Sigmoid colon (tissue), 7 donors: ENCODE results near the gene CCDC148. TPM values are rescaled to one million over a fixed set of nuclear protein-coding genes. Genes with fewer than 3 reads are reported as not detected.

ENCODE experiments used
- DNase-seq: peaks from one replicate; pipeline ENCODE4 v3.0.0-alpha.2; 2019
- H3K27ac ChIP-seq, 4 donors: fragments of 200-600 bp; sonication (generic); one replicate each; pipeline ENCODE4 v1.5.1; 2016 to 2019; ENCODE audit warnings: mild to moderate bottlenecking in 1 of 4
- H3K27me3 ChIP-seq, 3 donors: fragments of 200-600 bp; sonication (generic); one replicate each; pipeline ENCODE4 v1.5.1; 2019; ENCODE audit warnings: mild to moderate bottlenecking in 1 of 3
- H3K36me3 ChIP-seq, 4 donors: fragments of 200-600 bp; sonication (generic); one replicate each; pipeline ENCODE4 v1.5.1; 2016 to 2019
- H3K4me1 ChIP-seq, 4 donors: fragments of 200-600 bp; sonication (generic); one replicate each; pipeline ENCODE4 v1.5.1; 2017 to 2019
- H3K4me3 ChIP-seq, 4 donors: fragments of 200-600 bp; sonication (generic); one replicate each; pipeline ENCODE4 v1.5.1; 2017 to 2019; ENCODE audit warnings: mild to moderate bottlenecking in 2 of 4, moderate library complexity in 1 of 4
- H3K9me3 ChIP-seq, 4 donors: fragments of 200-600 bp in 3 of 4; sonication (generic) in 3 of 4; one replicate each; pipeline versions ENCODE4 v1.5.1 to v1.6.1; 2013 to 2019
- EP300 ChIP-seq, 4 donors: sonication (generic); formaldehyde crosslinking; IDR thresholded peaks; one replicate each; pipeline ENCODE4 v1.6.1; 2017; ENCODE audit warnings: antibody characterized with exemption in 4 of 4
- POLR2A ChIP-seq, 2 donors: fragments of 450-650 bp; IDR thresholded peaks; one replicate each; pipeline ENCODE4 v1.6.1; 2016; ENCODE audit warnings: antibody characterized with exemption in 2 of 2, mild to moderate bottlenecking in 2 of 2, moderate library complexity in 2 of 2
- POLR2AphosphoS5 ChIP-seq, 4 donors: sonication (generic); formaldehyde crosslinking; IDR thresholded peaks; one replicate each; pipeline ENCODE4 v1.6.1; 2017; ENCODE audit warnings: antibody characterized with exemption in 4 of 4
- WGBS, 2 donors: extraction: QIAGEN DNeasy Blood & Tissue Kit; methylation state at CpG; one replicate each; pipeline ENCODE4 v1.1.7; 2013; 5-methylcytosine and 5-hydroxymethylcytosine counted together
- intact Hi-C: fragments of 100-400 bp; cut with DNase I; formaldehyde crosslinking; loops from one replicate; pipeline ENCODE4 v1.15.1; 2023
- polyA plus RNA-seq, 3 donors: library from polyadenylated mRNA; stranded (reverse); fragments of 200-250 nt; gene quantifications; one replicate each; pipeline ENCODE4 v1.2.3, GENCODE V29; 2013
- total RNA-seq, 4 donors: library from RNA; depleted of rRNA; stranded (reverse); fragments of >200 nt; gene quantifications; one replicate each; pipeline ENCODE4 v1.1.0, GENCODE V29; 2016
- TF ChIP-seq, protein P1 (sequence below), 4 experiments: fragments of 450-650 bp in 3 of 4; fragments of 200-600 bp in 1 of 4; IDR thresholded peaks; one replicate each; pipeline ENCODE4 v1.5.1; 2016 to 2019; ENCODE audit warnings: antibody characterized with exemption in 4 of 4, mild to moderate bottlenecking in 3 of 4, moderate library complexity in 2 of 4
- donor health status: healthy with polysubstance abuse.
- donor health status: Bipolar disorder and iron deficiency.
- donor health status: healthy.

Gene CCDC148
- total and polyA plus RNA-seq, 7 donors: 0.23 to 0.83 (median 0.36) TPM; not detected in 4

DNA sequence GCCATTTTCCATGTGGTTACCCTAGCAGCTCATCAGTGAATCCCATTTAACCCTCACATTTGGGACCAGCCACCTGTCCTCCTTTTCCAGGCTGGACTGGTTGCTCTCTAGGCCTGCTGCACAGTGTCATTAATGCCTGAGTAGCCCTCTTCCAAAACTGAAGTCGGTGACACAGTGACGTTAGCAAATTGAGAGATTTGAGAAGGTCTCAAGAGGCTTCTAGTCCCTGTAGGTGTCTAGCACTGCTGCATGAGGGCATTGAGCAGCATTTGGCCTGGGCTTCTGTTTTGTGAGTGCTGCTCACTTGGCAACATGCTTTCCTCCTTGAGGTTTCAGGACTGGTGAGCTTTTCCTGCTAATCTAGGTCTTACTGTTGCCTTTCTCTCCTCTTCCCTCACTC, 36.9 kb upstream of the CCDC148 start:
- H3K36me3 ChIP-seq: no peaks in the 10 kb centered on the region
- H3K4me1 ChIP-seq: peaks cover 0 to 11% (median under 1%) of the 10 kb centered on the region in 4 donors
- no peaks in the 10 kb centered on the region for H3K27me3 ChIP-seq
- no peak for TF ChIP-seq EP300 (IDR thresholded peaks at IDR 0.05)
- TF ChIP-seq, protein P1, sequence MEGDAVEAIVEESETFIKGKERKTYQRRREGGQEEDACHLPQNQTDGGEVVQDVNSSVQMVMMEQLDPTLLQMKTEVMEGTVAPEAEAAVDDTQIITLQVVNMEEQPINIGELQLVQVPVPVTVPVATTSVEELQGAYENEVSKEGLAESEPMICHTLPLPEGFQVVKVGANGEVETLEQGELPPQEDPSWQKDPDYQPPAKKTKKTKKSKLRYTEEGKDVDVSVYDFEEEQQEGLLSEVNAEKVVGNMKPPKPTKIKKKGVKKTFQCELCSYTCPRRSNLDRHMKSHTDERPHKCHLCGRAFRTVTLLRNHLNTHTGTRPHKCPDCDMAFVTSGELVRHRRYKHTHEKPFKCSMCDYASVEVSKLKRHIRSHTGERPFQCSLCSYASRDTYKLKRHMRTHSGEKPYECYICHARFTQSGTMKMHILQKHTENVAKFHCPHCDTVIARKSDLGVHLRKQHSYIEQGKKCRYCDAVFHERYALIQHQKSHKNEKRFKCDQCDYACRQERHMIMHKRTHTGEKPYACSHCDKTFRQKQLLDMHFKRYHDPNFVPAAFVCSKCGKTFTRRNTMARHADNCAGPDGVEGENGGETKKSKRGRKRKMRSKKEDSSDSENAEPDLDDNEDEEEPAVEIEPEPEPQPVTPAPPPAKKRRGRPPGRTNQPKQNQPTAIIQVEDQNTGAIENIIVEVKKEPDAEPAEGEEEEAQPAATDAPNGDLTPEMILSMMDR (IDR thresholded peaks at IDR 0.05): no peak
- no peak for TF ChIP-seq POLR2A (IDR thresholded peaks at IDR 0.05)
- no peak for TF ChIP-seq POLR2AphosphoS5 (IDR thresholded peaks at IDR 0.05)
- no peak for DNase-seq
- no peak overlapping the region for H3K4me3 ChIP-seq
- peak overlapping the region in 1 of 4 donors; percentile 40 for H3K27ac ChIP-seq
- H3K9me3 ChIP-seq: no peaks in the 10 kb centered on the region
- intact Hi-C loops: no loop called here
- WGBS, 2 donors: 74 to 93% methylated on average over 2 of the region's 2 CpGs

DNA sequence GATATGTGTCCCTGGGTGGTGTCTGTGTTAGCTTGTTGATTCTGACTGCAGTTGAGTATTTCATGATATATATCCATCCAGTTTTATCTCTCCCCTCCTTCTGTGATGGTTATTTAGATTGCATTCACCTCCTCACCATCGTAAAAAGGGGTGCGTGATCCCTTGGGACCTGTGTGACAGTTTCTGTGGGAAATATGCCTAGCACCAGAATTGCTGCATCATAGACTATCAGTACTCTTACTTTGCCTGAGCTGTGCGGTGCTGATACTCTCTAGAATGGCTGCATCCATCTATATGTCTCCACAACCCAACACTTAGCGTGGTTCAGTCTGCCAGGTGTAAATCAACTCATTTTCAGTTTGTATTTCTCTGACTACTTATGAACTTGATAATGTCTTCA, 34.5 kb upstream of the CCDC148 start:
- WGBS, 2 donors: 85 to 94% methylated on average over 4 of the region's 4 CpGs
- no peaks in the 10 kb centered on the region for H3K9me3 ChIP-seq
- no peak overlapping the region for H3K27ac ChIP-seq
- TF ChIP-seq, protein P1 (IDR thresholded peaks at IDR 0.05): no peak
- TF ChIP-seq POLR2A (IDR thresholded peaks at IDR 0.05): no peak
- no peak for TF ChIP-seq POLR2AphosphoS5 (IDR thresholded peaks at IDR 0.05)
- DNase-seq: no peak
- H3K27me3 ChIP-seq: no peaks in the 10 kb centered on the region
- no peak overlapping the region for H3K4me3 ChIP-seq
- peaks cover 0 to 23% (median 21%) of the 10 kb centered on the region in 4 donors for H3K4me1 ChIP-seq
- intact Hi-C loops: no loop called here
- no peaks in the 10 kb centered on the region for H3K36me3 ChIP-seq

DNA sequence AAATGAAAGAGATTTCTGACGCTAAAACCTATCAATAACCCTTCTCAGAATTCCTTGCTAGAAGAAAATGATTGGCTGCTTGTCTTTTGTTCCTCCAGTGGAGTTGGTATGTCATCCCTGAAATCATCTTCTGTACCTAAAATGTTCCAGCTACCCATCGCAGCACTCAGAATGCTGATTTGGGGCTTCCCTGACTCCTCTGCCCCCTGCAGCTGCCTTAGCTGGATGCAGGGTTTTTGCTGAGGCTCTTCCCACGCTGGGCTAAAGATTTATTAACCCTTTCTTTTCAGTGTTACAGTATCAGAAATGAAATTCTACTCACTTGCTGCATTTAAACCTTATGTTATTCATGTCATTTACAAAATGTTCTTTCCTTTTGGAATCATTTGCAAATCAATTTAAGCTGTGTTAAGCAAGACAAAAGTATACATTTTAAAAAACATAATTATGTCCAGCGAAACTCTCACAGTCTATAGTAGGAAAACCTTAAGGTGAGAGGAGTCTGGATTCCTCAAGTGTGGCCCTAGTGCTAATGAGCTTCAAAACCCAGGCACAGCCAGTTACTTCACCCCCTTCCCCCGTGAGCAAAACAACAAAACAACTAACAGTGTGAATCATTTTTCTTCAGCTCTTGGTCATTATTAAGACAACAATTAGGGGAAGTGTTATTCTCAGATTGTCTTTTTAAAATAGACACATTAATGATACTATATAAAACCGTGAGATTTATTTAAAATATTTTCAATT, 33.0 kb upstream of the CCDC148 start:
- peaks cover 0 to 26% (median 21%) of the 10 kb centered on the region in 4 donors for H3K4me1 ChIP-seq
- DNase-seq: no peak
- H3K36me3 ChIP-seq: no peaks in the 10 kb centered on the region
- H3K4me3 ChIP-seq: no peak overlapping the region
- H3K27ac ChIP-seq: peak overlapping the region in 1 of 4 donors; percentile 57
- TF ChIP-seq POLR2AphosphoS5 (IDR thresholded peaks at IDR 0.05) (no peak), POLR2A (IDR thresholded peaks at IDR 0.05) (no peak), EP300 (IDR thresholded peaks at IDR 0.05) (no peak)
- TF ChIP-seq, protein P1 (IDR thresholded peaks at IDR 0.05): no peak
- intact Hi-C loops: no loop called here
- H3K27me3 ChIP-seq: no peaks in the 10 kb centered on the region
- H3K9me3 ChIP-seq: no peaks in the 10 kb centered on the region
- 73 to 78% methylated on average over 6 of the region's 6 CpGs for WGBS, 2 donors

DNA sequence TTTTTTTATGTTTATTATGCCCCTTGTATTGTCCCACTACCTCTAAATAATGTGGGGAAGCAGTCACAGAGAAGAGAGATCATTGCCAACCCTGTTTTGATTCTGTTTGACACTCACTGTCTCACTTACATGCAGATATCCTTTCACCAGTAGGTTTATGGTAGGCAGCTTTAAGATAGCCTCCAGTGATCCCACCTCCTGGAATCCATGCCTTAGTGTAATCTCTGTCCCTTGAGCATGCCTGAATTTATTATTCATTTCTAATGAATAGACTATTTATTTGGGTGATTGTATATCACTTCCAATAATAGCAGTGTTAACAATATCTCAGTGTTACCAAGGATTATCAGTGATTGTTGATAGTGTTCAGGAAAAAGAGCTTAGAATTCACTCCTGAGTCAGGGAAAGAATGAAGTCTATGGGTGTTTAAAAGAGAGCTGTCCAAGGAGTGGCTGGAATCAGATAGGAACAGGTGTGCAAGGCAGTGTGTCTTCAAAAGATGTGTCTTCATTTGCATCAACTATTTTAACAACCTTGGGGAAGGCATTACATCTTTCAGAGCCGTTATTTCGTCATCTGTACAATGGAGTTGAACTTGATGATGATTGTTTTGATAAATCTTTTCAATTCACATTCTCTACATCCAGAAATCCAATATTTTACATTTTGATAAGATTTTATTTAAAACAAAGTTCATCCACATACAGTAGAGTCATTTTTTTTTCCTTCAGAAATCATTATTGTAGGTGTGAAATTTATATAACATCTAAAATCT, 32.1 kb upstream of the CCDC148 start:
- Histone ChIP-seq H3K27ac (peak overlapping the region in 1 of 4 donors; percentile 54), H3K4me3 (no peak overlapping the region), H3K9me3 (no peaks in the 10 kb centered on the region), H3K27me3 (no peaks in the 10 kb centered on the region), H3K4me1 (peaks cover 0 to 24% (median 21%) of the 10 kb centered on the region in 4 donors), H3K36me3 (no peaks in the 10 kb centered on the region)
- TF ChIP-seq POLR2AphosphoS5 (IDR thresholded peaks at IDR 0.05): no peak
- no peak for TF ChIP-seq EP300 (IDR thresholded peaks at IDR 0.05)
- TF ChIP-seq POLR2A (IDR thresholded peaks at IDR 0.05): no peak
- TF ChIP-seq, protein P1 (IDR thresholded peaks at IDR 0.05): no peak
- 79 to 83% methylated on average over 2 of the region's 2 CpGs for WGBS, 2 donors
- DNase-seq: no peak
- intact Hi-C loops: no loop called here
